GM10266 (cell line): ENCODE measurements around the gene CFAP73.
A peak's percentile ranks its signal among the peaks of the same experiment; 100 is the strongest.

Experiments
- DNase-seq: peaks from one replicate; pipeline ENCODE4 v3.0.0; 2012; ENCODE audit errors: extremely low spot score
- TF ChIP-seq, protein P1 (sequence below): IDR thresholded peaks from 2 replicates; pipeline ENCODE4 v1.5.1; 2012; ENCODE audit warnings: mild to moderate bottlenecking, low read depth; ENCODE audit not compliant: control insufficient read depth, insufficient read depth; ENCODE audit errors: missing control alignments

The CFAP73 gene

DNA sequence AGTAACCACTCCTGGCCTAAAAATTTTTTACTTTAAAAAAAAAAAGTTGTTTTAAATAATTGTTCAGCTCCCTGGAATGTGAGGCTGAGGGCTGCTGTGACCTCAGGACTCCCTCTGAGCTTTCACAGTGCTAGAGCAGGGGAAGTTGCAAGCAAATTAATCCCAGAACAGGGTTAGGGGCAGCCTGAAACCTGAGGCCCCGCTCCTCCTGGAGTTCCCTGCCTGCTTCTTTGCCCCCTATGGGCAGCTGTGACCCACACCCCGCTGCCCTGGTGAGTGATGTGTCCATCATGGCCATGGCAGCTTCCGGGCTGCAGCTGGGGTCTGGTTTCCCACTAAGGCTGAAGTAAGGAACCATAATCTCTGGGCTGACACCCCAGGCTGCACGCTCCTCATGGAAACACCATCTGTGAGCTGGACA is 45.5 kb downstream of the CFAP73 start:
- TF ChIP-seq, protein P1, sequence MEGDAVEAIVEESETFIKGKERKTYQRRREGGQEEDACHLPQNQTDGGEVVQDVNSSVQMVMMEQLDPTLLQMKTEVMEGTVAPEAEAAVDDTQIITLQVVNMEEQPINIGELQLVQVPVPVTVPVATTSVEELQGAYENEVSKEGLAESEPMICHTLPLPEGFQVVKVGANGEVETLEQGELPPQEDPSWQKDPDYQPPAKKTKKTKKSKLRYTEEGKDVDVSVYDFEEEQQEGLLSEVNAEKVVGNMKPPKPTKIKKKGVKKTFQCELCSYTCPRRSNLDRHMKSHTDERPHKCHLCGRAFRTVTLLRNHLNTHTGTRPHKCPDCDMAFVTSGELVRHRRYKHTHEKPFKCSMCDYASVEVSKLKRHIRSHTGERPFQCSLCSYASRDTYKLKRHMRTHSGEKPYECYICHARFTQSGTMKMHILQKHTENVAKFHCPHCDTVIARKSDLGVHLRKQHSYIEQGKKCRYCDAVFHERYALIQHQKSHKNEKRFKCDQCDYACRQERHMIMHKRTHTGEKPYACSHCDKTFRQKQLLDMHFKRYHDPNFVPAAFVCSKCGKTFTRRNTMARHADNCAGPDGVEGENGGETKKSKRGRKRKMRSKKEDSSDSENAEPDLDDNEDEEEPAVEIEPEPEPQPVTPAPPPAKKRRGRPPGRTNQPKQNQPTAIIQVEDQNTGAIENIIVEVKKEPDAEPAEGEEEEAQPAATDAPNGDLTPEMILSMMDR: no peak
- no peak for DNase-seq

DNA sequence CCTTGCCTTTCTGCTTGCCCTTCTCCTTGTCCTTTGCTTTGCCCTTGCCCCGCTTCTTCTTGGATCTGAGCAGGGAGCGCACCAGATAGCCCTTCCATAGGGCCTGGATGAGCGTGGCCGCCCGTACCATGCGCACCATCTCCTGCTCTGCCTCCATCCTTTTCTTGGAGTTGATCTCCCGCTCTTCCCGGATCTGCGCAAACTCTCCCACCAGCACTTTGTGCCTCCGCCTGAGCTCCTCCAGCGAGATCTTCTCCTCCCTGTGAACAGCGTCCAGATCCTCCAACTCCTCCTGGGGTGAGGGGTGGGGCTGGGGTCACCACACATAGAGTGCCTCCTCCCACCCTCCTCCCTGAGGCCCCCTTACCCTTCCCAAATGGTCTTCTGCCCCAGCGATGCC is 46.1 kb downstream of the CFAP73 start:
- TF ChIP-seq, protein P1: no peak
- no peak for DNase-seq

DNA sequence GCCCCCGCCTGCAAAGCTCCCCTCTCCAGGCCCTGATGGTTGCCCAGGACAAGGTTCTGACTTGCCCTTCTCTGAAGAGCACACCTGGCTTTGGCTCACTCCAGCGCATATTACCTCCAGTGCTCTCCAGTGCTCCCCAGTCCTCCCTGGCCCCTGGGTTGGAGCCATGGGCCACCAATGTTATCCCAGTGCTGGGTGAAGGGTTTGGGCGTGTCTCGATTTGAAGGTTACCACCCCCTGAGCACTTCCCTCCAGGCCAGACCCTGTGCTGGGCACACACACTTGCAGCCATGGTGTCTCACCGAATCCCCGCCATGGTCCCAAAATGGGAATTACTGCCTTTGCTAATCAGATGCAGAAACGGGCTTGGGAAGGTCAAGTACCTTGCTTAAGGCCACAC is 47.1 kb downstream of the CFAP73 start:
- DNase-seq: no peak
- TF ChIP-seq, protein P1: no peak

DNA sequence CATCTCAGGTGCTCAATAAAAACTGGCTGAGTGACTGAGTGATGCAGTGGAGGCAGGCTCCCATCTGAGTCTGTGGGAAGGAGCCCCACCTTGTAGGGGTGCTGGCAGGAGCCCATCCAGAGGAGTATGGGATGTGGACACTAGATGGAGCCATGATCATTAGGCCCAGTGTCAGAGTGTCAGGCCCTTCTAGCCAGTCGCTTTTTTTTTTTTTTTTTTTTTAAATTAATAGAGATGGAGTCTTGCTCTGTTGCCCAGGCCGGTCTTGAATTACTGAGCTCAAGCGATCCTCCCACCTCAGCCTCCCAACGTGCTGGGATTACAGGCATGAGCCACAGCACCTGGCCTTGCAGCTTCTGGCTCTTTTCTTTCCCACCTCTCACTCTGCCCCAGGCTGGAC is 47.5 kb downstream of the CFAP73 start:
- TF ChIP-seq, protein P1: peak; percentile 76

DNA sequence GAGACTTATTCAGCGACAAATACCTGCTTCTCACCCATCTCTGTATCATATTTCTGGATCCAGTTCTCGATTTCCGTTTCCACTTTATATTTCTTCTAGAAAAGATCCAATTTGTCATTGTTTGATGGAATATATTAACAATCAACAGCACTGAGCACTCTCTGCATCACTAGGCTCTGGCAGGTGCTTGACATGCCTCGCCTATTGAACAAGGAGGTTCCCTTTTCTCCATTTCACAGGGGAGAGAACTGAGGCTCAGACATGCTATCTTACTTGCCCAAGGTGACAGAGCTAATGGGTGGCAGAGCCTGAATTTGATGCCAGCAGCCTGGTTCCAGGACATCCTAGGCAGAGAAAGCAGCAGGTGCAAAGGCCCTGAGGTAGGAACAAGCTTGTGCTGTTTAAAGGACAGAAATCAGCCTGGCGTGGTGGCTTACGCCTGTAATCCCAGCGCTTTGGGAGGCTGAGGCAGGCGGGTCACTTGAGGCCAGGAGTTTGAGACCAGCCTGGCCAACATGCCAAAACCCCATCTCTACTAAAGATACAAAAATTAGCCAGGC is 48.1 kb downstream of the CFAP73 start:
- TF ChIP-seq, protein P1: no peak
- DNase-seq: no peak

More for the DNA sequence above, 47.5 kb downstream of the CFAP73 start:
- DNase-seq: peak; percentile 85

DNA sequence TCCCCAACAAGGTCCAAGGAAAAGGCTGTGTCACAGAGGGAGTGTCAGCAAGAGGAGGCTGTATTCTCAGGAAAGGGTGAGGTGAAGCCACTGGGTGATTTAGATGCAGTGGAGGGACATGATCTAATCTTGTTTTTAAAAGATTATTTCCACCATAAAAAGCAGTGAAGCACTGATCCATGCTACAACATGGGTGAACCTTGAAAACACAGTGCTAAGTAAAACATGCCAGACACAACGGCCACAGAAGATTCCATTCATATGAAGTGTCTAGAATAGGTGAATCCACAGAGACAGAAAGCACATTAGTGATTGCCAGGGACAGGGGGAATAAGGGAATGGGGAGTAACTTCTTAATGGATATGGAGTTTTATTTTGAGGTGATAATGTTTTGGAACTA is 48.8 kb downstream of the CFAP73 start:
- no peak for DNase-seq

More for the DNA sequence above, 48.8 kb downstream of the CFAP73 start:
- TF ChIP-seq, protein P1: no peak
